NOMO-1 treated with dmso at 0.1 percent for 144 hours (cell line): Measurements from ENCODE around the gene SAC3D1.

Source experiments
- DNase-seq: peaks from one replicate; lab custom pipeline; 2025; ENCODE audit not compliant: unreplicated experiment; lab: John Stamatoyannopoulos, UW

The SAC3D1 gene

DNA sequence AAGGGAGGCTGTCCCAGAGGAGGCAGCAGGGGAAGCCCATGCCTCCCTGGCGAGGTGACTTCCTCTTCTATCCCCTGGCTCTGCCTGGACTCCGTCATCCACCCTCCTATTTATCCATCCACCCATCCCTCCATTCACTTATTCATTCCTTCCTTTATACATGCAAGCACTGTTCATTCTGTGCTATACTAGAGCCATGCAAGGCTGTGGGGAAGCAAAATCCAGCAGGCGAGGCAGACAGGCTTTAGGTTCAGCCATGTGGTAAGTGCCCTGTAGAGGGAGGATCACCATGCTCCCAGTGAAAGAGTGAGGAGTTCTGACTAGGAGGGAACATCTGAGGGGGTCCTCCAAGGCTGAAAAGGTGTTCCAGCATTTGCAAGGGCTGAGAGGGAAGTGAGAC is 18.5 kb downstream of the SAC3D1 start:
- DNase-seq: no peak

GRCh38 chr11:65059959-65060824 is 19.2 kb downstream of the SAC3D1 start:
- DNase-seq: no peak

DNA sequence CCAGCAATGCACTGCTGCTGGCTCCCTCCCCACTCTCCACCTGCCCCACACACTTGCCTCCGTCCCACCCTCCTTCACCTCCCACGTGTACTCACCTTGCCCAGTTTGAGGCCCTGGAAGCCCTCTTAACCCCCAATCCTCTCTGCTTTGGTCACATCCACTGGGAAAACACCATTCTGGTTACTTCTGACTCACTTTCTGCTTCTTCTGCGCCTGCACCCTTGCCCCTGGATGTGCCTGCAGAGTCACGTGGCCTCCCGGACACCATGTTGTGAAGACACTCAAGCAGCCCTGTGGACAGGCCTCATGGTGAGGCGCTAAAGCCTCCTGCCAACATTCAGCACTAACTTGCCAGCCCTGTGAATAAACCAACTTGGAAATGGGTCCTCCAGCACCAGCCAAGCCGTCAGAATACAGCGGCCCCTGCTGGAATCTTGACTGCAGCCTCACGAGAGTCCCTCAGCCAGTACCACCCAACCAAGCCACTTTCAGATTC is 20.0 kb downstream of the SAC3D1 start:
- DNase-seq: peak; percentile 43

DNA sequence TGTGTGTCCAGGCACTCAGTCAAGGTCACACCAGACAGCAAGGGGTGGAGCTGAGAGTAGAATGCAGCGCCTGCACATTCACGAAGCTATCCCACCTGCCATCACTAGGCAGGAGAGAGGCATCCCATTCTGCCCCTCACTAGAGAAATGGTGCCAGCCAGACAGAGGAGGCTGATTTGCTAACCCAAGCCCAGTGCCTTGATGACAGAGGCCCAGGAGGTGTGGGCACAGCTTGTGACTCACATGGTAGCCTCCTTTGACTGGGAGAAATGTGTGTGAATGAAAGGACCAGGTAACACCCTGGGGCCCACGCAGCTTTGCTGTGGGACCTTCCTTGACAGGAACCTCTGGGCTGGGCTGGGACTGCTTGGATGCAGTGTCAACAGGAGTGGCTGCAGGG is 22.5 kb downstream of the SAC3D1 start:
- DNase-seq: no peak

GRCh38 chr11:65064847-65065240 is 23.8 kb downstream of the SAC3D1 start:
- no peak for DNase-seq

- DNase-seq: no peak
These were observed 24.8 kb downstream of the SAC3D1 start for GRCh38 chr11:65065851-65066250.

- no peak for DNase-seq
These were observed 25.3 kb downstream of the SAC3D1 start for GRCh38 chr11:65066315-65066714.

GRCh38 chr11:65066805-65067291 is 25.8 kb downstream of the SAC3D1 start:
- DNase-seq: no peak

GRCh38 chr11:65067446-65067845 is 26.4 kb downstream of the SAC3D1 start:
- DNase-seq: no peak

- DNase-seq: no peak
These were observed 28.2 kb downstream of the SAC3D1 start for GRCh38 chr11:65069217-65069616.

- no peak for DNase-seq
These were observed 31.1 kb downstream of the SAC3D1 start for GRCh38 chr11:65071907-65072630.

DNA sequence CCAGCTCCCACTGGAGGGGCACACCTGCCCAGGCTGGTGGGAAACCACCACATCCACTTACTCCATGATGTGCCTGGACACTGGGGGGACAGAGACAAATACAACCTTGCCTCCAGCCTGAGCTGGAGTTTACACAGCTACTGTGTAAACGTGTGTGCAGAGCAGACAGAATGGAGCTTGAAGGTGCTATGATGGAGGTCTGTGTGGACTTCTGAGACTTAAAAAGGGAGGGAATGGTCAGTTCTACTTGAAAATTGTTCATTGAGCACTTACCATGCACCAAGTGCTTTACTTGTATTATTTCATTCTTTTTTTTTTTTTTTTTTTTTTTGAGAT is 31.6 kb downstream of the SAC3D1 start:
- DNase-seq: no peak

- DNase-seq: no peak
These were observed 36.4 kb downstream of the SAC3D1 start for GRCh38 chr11:65077451-65077850.

GRCh38 chr11:65078151-65078550 is 37.1 kb downstream of the SAC3D1 start:
- no peak for DNase-seq

GRCh38 chr11:65078786-65079342 is 37.9 kb downstream of the SAC3D1 start:
- DNase-seq: no peak

- no peak for DNase-seq
These were observed 42.3 kb downstream of the SAC3D1 start for GRCh38 chr11:65083134-65083833.

DNA sequence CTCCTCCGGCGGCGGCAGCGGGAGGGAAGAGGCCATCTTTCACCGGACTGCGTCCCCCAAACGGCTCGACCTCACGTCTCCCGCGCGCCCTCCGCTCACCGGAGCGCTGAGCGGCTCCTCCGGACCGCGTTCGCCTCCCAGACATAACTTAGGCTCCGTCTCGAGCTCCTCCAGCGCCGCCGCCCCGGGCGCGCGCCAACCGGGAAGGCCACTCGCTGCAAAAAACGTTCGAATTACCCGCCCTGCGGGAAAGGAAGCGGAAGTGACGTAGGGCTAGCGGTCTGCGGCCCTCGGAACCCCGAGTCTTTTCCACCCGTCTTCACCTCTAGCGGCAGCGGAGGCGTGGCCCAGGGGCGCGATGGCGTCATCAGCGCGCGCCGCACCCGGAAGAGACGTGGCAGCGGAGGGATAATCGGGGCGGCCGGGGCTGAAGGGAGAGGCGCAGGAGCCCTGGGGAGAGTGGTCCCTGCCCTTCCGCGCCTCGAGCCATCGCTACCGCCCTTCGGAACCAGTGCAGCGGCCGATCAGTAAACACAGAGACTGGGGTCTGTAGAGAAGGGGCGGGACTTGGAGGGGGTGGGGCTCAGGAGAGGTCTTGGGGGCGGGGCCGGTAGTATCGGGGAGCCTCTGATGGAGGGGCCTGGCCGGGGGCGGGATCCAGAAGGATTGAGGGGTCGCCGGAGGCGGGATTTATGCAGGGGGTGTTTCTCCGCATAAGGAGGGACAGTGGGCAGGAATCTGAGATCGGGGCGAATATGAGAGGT is 43.0 kb downstream of the SAC3D1 start, which contains the start of the genes CDCA5 and ZFPL1:
CDCA5 (minus strand) TSS at position 207 of the 764 bp plus-strand sequence; CDS start at position 145, 62 bp downstream.
ZFPL1 (plus strand) TSS at position 389 of the 764 bp plus-strand sequence. CDS start 477 bp downstream, outside the sequence.
- DNase-seq: peak; percentile 96

DNA sequence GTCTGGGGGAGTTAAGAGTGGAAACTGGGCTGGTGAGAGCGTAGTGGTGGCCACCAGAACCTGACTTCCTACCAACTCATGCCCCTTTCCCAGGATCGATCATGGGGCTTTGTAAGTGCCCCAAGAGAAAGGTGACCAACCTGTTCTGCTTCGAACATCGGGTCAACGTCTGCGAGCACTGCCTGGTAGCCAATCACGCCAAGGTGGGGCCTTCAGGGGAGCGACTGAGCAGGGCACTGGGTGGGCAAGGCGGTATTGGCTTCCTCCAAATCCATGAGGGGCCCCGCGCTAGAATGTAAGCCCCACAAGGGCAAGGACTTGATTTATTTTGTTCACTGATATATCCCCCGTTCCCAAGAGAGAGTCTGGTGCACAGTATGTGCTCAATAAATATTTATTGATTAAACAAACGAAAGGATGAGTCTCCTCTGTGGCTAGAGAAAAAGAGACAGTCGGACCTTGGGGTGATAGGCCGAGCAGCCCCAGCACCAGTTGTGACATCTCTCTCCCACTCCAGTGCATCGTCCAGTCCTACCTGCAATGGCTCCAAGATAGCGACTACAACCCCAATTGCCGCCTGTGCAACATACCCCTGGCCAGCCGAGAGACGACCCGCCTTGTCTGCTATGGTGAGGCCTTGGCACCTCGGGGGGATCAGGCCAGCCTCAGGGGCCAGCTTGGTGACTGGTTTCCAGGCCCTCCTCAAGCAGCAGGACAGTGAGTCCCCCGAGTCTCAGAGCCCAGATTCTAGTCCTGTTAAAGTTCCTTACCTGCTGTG is 43.8 kb downstream of the SAC3D1 start:
- DNase-seq: no peak

- DNase-seq: no peak
These were observed 44.4 kb downstream of the SAC3D1 start for GRCh38 chr11:65085446-65085845.
